COLO668 (cell line): ENCODE results near the gene OCLN.
A peak's percentile ranks its signal among the peaks of the same experiment; 100 is the strongest.
"Not testable (repeated sequence)": the region's sequence is repeated elsewhere in the genome, so short reads cannot be mapped to it uniquely, and the experiment has no call there.

Experiments used
- DNase-seq: peaks from one replicate; lab custom pipeline; 2025; ENCODE audit not compliant: unreplicated experiment; lab: John Stamatoyannopoulos, UW

OCLN gene

GRCh38 chr5:69492391-69492922 is at the start of gene OCLN:
Gene OCLN (plus strand): TSS chr5:69492790. CDS start chr5:69504245, 11,455 bp downstream.
- peak; percentile 88 for DNase-seq

- DNase-seq = no peak
Observed at GRCh38 chr5:69444127-69444754, 48.3 kb upstream of the OCLN start.

GRCh38 chr5:69449511-69449910 is 43.1 kb upstream of the OCLN start:
- no peak for DNase-seq

- DNase-seq = no peak
Observed at GRCh38 chr5:69450116-69450515, 42.5 kb upstream of the OCLN start.

GRCh38 chr5:69450527-69450926 is 42.1 kb upstream of the OCLN start:
- DNase-seq = not testable (repeated sequence)

- peak; percentile 10 for DNase-seq
Observed at GRCh38 chr5:69451941-69452647, 40.5 kb upstream of the OCLN start.

GRCh38 chr5:69453487-69453886 is 39.1 kb upstream of the OCLN start:
- DNase-seq = not testable (repeated sequence)

- DNase-seq = no peak
Observed at GRCh38 chr5:69454460-69455249, 37.9 kb upstream of the OCLN start.

GRCh38 chr5:69455428-69455988 is 37.1 kb upstream of the OCLN start:
- DNase-seq = not testable (repeated sequence)

GRCh38 chr5:69462170-69462569 is 30.4 kb upstream of the OCLN start:
- DNase-seq = no peak

GRCh38 chr5:69466375-69466774 is 26.2 kb upstream of the OCLN start:
- not testable (repeated sequence) for DNase-seq

GRCh38 chr5:69467442-69468225 is 25.0 kb upstream of the OCLN start:
- no peak for DNase-seq

- no peak for DNase-seq
Observed at GRCh38 chr5:69468631-69469030, 24.0 kb upstream of the OCLN start.

- not testable (repeated sequence) for DNase-seq
Observed at GRCh38 chr5:69471516-69471915, 21.1 kb upstream of the OCLN start.

- not testable (repeated sequence) for DNase-seq
Observed at GRCh38 chr5:69472535-69473143, 20.0 kb upstream of the OCLN start.

GRCh38 chr5:69477170-69477569 is 15.4 kb upstream of the OCLN start:
- no peak for DNase-seq

GRCh38 chr5:69478296-69478695 is 14.3 kb upstream of the OCLN start:
- not testable (repeated sequence) for DNase-seq

- no peak for DNase-seq
Observed at GRCh38 chr5:69484891-69485290, 7.7 kb upstream of the OCLN start.

- no peak for DNase-seq
Observed at GRCh38 chr5:69485471-69485870, 7.1 kb upstream of the OCLN start.

- no peak for DNase-seq
Observed at GRCh38 chr5:69489246-69489645, 3.3 kb upstream of the OCLN start.
